Fibroblast of pulmonary artery (primary cell): Measurements from ENCODE around the gene DFFA.

Source experiments
- DNase-seq: peaks from one replicate; pipeline ENCODE4 v3.0.0-alpha.2; 2010; ENCODE audit warnings: low read depth
- H3K4me3 ChIP-seq: replicated peaks from 2 replicates; pipeline ENCODE4 v1.5.1; 2011; ENCODE audit warnings: low read depth, mild to moderate bottlenecking, control low read depth, low read length, moderate library complexity
- TF ChIP-seq, protein P1 (sequence below): IDR thresholded peaks from 2 replicates; pipeline ENCODE4 v1.5.1; 2011; ENCODE audit warnings: mild to moderate bottlenecking, control low read depth, low read length, inconsistent platforms; ENCODE audit errors: missing control alignments

The DFFA gene

GRCh38 chr1:10490286-10490970 lies 18.1 kb upstream of the DFFA start:
- TF ChIP-seq, protein P1, sequence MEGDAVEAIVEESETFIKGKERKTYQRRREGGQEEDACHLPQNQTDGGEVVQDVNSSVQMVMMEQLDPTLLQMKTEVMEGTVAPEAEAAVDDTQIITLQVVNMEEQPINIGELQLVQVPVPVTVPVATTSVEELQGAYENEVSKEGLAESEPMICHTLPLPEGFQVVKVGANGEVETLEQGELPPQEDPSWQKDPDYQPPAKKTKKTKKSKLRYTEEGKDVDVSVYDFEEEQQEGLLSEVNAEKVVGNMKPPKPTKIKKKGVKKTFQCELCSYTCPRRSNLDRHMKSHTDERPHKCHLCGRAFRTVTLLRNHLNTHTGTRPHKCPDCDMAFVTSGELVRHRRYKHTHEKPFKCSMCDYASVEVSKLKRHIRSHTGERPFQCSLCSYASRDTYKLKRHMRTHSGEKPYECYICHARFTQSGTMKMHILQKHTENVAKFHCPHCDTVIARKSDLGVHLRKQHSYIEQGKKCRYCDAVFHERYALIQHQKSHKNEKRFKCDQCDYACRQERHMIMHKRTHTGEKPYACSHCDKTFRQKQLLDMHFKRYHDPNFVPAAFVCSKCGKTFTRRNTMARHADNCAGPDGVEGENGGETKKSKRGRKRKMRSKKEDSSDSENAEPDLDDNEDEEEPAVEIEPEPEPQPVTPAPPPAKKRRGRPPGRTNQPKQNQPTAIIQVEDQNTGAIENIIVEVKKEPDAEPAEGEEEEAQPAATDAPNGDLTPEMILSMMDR: no peak
- no peak overlapping the region for H3K4me3 ChIP-seq
- no peak for DNase-seq

DNA sequence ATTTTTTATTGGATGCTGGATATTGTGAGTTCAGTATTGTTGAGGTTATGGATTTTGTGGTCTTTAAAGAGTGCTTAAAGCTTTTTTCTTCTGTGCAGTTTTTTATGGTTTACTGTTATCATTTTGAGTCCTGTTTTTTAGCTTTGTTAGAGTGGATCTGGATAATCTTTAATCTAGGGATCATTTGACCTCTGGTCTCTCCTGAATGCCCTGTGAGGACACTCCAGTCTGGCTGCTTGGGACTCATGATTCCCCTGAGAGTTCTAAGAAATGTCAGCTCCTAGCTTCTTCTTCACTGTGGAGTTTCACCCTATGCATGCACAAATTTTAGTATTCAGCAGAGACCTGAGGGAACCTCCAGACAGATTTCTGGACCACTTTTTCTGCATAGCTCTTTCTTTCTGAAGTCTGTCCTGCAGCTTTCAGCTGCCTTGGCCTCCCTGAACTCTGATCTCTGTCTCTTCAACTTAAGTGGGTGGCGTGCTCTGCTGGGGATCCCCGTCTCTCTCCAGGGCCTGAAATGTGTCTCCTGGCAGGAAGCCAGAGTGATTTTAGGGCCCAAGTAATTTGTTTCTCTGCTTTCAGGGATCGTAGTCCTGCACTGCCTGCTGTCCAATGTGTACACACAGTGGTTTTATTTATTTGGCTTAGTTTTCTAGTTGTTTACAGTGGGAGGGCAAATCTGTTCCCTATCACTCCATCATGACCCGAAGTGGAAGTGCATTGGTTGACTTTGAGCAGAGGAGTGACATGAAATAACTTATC lies 17.1 kb upstream of the DFFA start:
- TF ChIP-seq, protein P1: no peak
- H3K4me3 ChIP-seq: no peak overlapping the region
- no peak for DNase-seq

DNA sequence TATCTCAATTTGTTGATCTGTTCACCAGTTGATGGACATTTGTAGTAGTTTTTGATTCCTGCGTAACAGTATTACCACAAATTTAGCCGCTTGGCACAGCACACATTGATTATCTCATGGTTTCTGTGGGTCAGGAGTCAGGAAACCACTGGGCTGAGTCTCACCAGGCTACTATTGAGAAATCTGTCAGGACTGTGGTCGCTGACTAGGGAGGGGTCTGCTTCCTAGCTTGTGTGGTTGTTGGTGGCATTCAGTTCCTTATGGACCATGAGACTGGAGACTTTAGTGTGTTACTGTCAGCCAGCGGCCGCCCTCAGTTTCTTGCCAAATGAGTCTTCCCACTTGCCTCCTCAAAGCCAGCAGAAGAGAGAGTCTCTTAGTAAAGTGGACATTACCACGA lies 12.2 kb upstream of the DFFA start:
- no peak for DNase-seq
- H3K4me3 ChIP-seq: no peak overlapping the region
- TF ChIP-seq, protein P1: no peak

GRCh38 chr1:10480614-10481013 lies 8.3 kb upstream of the DFFA start:
- H3K4me3 ChIP-seq: no peak overlapping the region
- TF ChIP-seq, protein P1: no peak
- no peak for DNase-seq

GRCh38 chr1:10479296-10479695 lies 7.0 kb upstream of the DFFA start:
- TF ChIP-seq, protein P1: no peak
- no peak overlapping the region for H3K4me3 ChIP-seq
- DNase-seq: no peak

GRCh38 chr1:10475510-10475909 lies 3.2 kb upstream of the DFFA start:
- peak overlapping the region; percentile 77 for H3K4me3 ChIP-seq
- TF ChIP-seq, protein P1: no peak
- DNase-seq: no peak
